NCI-H2081 (cell line): ENCODE measurements around the gene SWAP70.

Experiments used
- DNase-seq, 2 experiments: peaks; one replicate each; lab custom pipeline; 2025; lab: John Stamatoyannopoulos, UW

SWAP70 gene

DNA sequence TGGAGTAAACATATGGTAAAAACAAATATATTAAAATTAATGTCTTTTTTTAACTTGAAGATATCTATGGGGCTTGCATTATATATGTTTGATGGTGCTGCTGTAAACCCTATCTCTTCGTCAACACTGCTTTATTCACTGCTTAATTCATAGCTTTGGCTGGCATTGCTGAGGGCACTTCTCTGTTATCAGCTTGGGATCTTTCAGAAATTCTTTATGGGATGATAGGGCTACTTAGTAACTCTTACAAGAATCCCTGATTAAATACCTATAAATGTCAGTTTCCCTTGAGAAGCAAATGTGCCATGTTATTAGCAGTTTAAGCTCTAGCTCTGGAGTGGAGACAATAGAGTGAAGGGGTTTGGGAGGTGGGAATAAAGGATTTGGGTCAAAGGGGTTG is 112.3 kb downstream of the SWAP70 start:
- DNase-seq = no peak

DNA sequence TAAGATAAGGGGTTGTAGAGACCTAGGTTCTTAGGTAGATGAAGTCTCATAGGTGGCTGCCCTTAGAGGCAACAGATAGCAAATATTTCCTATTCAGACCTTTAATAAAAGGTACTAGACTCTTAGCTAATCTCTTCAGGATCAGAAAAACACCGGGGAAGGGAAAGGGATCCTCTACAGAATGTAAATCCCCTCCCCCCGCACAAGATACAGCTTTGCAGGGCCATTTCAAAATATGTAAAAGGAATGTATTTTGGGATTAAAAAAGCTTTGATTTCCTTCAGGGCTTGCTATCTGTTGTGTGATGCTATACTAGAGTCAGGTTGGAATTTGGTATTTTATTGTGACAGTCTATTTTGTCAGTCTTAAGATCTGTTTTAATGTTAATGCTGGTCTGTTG is 113.2 kb downstream of the SWAP70 start:
- DNase-seq = no peak

DNA sequence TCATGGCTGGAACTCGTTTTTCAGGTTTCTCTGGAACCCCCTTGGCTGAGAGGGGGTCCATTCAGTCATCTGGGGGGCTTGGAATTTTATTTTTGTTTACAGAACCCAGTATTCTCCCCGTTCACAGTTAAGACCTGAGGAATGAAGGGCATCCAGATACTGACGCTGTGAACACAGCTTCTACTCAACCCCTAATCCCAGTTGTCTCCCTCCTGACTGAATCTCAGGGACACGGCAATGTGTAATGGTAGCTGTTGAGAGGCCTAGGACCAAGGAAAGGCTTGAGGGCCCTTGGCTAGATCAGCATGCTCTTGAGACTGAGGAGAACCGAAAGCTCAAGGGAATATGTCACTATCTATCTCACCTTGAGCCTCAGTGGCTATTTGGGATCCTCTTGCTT is 113.6 kb downstream of the SWAP70 start:
- no peak for DNase-seq

DNA sequence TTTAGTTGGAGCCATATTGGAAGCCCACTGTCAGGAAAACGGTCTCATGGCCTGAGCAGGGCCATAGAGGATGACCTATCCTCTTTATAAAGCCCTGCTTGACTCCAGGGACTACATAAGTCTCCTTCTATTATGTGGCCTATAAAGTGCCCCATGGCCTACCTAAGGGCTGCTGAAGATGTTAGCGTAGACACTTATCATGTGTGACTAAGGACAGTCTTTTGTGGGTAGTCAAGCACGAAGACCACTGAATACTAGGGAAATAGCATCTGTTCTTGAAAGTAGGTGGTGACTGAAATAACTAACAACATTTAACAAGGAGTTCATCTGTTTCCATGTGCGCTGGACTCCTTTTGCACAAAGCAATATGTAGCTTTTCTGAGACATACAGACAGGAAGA is 117.1 kb downstream of the SWAP70 start:
- DNase-seq = no peak

DNA sequence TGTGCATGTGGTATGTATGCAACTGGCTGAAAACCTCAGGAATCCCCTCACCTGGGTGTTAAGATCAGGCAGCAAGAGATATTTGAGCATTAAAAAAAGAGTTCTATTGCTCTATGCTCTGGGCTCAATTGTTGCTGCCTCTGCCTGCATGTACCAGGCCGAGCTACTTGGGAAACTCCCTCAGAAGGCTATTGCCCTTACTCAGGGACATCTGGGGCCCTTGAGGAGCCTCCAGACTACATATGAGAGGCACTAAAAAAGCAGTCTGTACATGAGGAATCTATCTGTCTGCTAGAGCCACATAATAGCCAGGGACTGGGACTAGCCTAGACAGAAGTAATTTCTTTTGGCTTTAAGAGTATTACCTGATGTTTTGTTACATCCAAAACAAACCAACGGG is 120.1 kb downstream of the SWAP70 start:
- DNase-seq = no peak

DNA sequence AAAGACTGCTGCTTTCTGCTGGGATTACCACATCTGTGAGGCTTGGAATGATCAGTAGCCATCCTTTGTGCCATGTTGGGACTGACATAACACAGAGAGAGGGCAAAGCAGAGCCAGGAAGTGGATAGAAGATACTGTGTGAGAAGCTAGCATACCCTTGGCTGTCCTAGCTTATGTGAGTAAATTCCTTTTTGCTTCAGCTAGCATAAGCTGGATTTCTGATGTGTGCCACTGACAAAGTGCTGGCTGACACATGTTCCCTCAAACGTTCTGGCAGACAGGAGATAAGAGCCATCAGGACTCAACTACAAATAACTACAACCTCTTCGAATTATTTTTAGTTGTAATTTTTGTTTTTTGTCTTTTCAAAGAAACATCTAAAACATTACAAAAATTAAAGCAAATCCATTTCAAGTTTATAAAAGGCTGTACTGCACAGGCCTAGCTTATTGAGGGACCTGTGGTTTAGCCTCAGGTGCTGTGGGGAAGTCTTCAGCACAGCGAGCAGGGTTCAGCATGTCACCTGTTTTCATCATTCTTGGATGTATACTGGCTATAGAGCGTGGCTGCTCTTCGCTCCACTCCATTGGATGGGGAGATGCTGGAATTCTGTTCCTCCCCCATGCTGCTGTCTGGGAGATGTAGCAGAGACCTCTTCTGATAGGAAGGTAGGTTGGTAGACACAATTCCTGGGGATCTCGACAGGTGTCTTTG is 120.9 kb downstream of the SWAP70 start:
- no peak for DNase-seq

DNA sequence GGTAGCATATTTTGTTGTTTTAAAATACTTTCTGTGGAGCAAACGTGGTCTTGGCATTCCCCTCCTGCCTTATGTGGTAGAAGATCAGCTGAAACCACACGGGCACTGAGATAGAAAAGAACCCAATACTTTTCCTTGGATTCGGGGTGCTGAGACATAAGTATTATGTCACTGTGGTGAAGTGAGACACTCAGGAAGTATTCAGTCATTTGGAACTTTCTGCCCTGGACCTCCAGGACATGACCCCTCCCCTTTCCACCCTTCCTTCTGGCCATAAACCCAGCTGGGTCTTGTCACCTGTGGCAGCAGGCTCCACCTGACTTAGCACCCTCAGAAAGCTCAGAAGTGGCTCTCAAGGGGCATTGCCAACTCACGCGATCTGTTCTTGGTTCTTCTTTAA is 123.4 kb downstream of the SWAP70 start:
- no peak for DNase-seq

DNA sequence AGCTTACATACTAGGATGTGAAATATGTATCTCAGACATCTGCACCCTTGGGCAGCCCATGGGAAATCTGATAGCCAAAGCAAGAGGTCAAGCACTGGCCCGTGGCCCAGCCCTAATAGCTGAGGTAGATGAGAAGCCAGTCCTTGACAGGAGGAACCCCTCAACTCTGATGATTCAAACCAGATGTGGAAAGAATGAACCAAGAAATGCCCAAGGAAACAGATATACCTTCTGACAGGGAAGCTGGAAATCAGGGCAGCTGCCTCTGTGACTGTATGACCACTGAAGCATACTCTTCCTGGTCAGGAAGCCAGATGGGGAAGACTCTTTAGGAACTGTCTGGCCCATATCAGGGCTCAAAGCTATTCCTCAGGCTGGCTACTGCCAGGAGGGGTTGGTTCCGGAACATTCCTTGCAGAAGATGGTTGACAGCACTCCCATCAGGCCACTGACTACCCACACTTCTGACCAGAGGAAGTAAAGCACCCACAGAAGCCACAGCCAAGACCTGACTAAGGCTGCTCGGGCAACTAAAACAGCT is 124.2 kb downstream of the SWAP70 start:
- peak in 1 of 2 experiments; percentile 14 for DNase-seq

DNA sequence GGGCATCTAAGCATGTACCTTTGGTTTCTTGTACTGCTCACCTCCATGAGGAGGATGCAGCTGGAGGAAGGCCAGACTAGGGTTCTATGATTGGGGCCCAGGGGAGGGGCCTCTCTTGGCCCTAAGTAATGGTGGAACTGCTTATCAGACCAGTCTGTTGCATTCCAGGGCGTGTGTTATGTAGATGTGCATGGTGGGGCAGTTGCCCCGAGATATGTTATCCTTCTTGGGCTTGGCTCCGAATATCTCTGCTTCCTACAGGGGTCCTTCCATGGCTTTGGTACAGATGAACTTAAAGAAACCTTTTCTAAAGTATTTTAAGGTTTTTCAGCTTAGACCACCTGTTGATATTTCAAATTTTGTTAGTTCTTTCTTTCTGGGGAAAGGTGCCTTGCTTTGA is 126.0 kb downstream of the SWAP70 start:
- DNase-seq = no peak

DNA sequence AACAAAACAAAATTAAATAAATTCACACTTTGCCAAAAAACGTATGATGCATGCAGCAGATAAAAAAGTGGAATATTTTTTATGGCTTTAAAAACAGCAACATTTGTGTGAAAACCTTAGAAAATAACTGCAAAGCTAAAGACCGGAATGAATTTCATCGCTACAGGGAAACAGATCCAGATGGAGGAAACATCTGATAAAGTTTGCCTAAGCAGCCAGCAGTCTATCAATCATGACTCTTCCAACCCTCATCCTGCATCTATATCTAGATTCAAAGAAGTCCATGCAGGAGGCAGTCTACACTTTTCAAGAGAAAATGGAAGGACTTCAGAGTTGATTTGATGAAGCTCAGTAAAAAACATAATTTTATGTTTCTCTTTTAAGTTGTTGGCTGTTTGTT is 126.8 kb downstream of the SWAP70 start:
- DNase-seq = no peak

DNA sequence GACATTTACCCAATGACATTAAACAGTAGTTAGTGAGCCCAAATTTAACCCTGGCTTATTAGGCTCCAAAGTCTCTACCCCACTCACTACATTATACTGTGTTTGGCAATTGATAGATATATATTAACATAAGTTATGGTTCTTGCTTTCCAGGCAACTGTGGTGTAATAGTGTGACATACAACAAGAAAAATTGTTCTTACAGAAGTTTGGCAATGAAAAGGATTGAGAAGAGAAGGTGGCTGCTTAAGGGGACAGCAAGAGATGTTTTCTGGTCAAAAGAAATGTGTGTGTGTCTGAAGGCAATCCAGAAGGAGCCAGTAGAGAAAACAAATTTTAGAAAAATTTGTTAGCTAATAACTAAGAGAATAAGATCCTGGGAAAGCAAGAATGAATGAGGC is 132.4 kb downstream of the SWAP70 start:
- DNase-seq = no peak

DNA sequence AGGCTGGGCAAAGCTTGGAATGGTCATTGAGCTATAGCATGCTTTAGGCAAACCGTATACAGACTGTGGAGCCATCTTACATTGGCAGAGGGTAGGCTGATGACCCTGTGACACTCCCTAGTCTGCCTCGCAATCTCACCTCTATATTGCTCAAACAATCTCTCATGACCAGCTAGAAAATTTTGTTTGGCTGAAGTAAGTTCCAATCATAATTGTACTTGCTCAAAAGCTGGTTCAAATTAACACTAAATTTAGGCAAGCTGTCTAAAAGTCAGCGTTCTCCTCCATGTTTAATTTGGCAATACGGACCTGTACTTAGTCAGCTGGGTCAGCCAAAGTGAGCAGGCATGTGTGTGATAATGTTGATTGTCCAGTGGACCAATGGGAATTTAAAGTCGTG is 133.0 kb downstream of the SWAP70 start:
- no peak for DNase-seq

DNA sequence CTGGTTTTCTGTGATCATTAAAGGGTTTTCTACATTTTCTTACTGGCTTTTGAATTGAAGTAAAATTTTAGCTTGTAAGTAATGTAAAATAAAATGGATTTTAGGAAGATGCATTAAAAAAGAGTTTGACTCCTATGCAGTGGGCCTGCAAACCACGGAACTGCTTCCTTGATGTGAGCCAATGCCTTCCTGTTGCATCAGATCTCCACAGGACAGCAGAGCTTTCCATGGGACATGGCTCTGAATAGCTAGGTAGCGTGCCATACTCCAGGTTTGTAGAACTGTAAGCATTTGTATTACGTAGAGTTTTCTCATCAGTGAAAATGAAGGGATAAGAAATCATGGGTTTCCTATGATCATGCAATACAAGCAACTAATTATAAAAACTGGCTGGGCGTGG is 133.4 kb downstream of the SWAP70 start:
- DNase-seq = no peak

DNA sequence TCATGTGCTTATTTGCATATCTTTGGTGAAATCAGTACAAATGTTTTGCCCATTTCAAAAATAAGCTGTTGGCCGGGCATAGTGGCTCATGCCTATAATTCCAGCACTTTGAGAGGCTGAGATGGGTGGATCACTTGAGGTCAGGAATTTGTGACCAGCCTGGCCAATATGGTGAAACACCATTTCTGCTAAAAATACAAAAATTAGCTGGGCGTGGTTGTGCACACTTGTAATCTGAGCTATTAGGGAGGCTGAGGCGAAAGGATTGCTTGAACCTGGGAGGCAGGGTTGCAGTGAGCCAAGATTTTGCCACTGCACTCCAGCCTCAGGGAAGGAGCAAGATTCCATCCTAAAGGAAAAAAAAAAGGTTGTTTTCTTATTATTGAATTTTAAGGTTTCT is 136.0 kb downstream of the SWAP70 start:
- no peak for DNase-seq

DNA sequence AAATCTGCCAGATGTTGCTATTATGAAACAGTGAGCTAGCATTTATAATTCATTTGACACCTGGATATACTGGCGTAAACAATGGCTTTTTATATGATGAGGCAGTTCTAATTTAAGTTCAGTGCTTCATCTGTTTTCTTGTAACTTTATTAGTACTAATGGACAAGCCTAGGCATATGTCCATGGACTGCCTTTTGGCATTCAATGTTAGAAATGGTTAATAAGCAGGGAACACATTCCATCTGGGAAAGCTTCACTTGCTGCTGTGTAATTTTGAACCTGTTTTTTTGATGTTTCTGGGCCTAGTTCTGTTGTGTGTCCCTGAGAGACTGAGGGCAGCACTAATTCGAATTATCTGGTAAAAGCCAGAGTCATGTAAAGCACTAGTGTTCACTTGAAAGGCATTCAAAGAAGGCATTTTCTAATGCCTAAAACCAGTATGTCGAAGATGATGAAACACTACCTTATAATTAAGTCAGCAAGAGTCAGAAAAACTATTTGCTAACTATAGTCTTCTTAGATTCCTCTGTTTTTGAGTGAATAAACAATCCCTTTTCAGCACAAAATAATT is 138.5 kb downstream of the SWAP70 start:
- DNase-seq = no peak
